A549 (cell line): Measurements from ENCODE around the gene ADCY4.

Source experiments
- CBX2 ChIP-seq: fragments of 200-600 bp; sonication (generic); IDR thresholded peaks from 2 replicates; pipeline ENCODE4 v1.6.1; 2016; ENCODE audit warnings: low read depth, mild to moderate bottlenecking, borderline replicate concordance
- CTCF ChIP-seq: fragments of >200 bp; sonication (Bioruptor Twin); formaldehyde crosslinking; IDR thresholded peaks from 3 replicates; pipeline ENCODE4 v1.5.1; 2016
- JUNB ChIP-seq: fragments of >200 bp; sonication (Bioruptor Twin); formaldehyde crosslinking; IDR thresholded peaks from 2 replicates; pipeline ENCODE4 v1.6.1; 2016
- KDM1A ChIP-seq: fragments of 200-600 bp; sonication (generic); IDR thresholded peaks from 2 replicates; pipeline ENCODE4 v1.6.1; 2016; ENCODE audit warnings: low read depth, mild to moderate bottlenecking
- POLR2A ChIP-seq: IDR thresholded peaks from 2 replicates; pipeline ENCODE4 v1.6.1; 2012; ENCODE audit warnings: mild to moderate bottlenecking, low read length
- RAD21 ChIP-seq, 2 experiments: fragments of >200 bp in 1 of 2; sonication (Bioruptor Twin) in 1 of 2; formaldehyde crosslinking in 1 of 2; IDR thresholded peaks in 1 of 2; conservative IDR thresholded peaks in 1 of 2; 2 replicates in 1 of 2; 3 replicates in 1 of 2; pipeline ENCODE4 v1.6.1; 2012 to 2018; ENCODE audit warnings: inconsistent platforms in 1 of 2
- SMC3 ChIP-seq: fragments of >200 bp; sonication (Bioruptor Twin); formaldehyde crosslinking; IDR thresholded peaks from 3 replicates; pipeline ENCODE4 v1.6.1; 2018; ENCODE audit warnings: inconsistent platforms
- TF ChIP-seq, protein P1 (sequence below): fragments of 450-650 bp; IDR thresholded peaks from 2 replicates; pipeline ENCODE4 v1.6.1; 2014; ENCODE audit warnings: antibody characterized with exemption

DNA sequence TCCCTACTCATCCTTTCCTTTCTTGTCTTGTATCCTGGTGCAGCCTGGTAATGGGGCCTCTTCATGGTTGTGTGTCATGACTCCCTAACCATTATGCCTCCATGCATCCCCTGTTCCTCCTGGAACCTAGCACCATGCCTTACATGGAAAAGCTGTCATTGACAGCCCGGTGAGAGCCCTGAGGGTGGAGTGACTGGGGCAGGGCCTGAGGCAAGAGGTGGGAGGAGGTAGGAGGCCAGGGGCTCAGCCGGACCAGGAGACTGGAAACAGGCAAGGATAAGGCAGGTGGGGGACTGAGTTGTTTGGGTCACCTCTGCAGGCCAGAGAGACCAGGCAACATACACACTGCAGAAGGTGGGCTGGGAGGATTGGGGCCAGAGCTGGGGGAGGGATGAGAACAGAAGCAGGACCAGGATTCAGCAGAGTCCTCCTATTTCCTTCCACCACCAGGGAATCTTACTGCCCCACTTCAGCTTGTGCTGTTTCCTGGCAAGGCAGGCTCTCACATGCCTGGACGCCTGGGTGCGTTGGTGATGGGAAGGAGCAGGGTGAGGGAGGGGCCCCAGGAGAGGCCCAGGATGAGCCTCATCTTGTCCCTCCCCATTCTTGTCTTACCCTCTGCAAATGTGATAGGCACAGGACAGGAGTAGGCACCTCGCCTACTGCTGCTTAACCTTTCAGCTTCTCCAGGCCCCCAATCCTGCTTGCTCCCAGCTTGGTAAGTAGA is 25.2 kb downstream of the ADCY4 start, which contains the start of gene LTB4R2:
- TF ChIP-seq CTCF (no peak), SMC3 (no peak), JUNB (no peak), POLR2A (no peak), RAD21 (conservative IDR thresholded peaks at IDR 0.05 in 1 of 2, IDR thresholded peaks at IDR 0.05 in 1 of 2) (no peak), KDM1A (no peak), CBX2 (no peak)
- TF ChIP-seq, protein P1, sequence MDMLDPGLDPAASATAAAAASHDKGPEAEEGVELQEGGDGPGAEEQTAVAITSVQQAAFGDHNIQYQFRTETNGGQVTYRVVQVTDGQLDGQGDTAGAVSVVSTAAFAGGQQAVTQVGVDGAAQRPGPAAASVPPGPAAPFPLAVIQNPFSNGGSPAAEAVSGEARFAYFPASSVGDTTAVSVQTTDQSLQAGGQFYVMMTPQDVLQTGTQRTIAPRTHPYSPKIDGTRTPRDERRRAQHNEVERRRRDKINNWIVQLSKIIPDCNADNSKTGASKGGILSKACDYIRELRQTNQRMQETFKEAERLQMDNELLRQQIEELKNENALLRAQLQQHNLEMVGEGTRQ: no peak
